GM12878 (cell line): ENCODE data around the gene C2CD5. TPM values are rescaled to one million over a fixed set of nuclear protein-coding genes. Genes with fewer than 3 reads are reported as not detected.

Source experiments
- ATAC-seq: fragments of 200-7000 bp; cut with Tn5 transposase; 3 replicates; pipeline ENCODE4 v1.9.1; 2020; ENCODE audit warnings: mild to moderate bottlenecking, moderate library complexity
- BruUV-seq: library from RNA; stranded (reverse); fragments of 400-500 nt; replicated peaks from 2 replicates; lab custom pipeline; 2021; lab: Mats Ljungman, UMichigan
- CTCF ChIA-PET: fragments of 300-600 bp; sonication (Branson Sonifier 250); formaldehyde crosslinking; extraction: SDS; loops from one replicate; lab custom pipeline; 2021; ENCODE audit warnings: inconsistent platforms; lab: Yijun Ruan, JAX
- POLR2A ChIA-PET: fragments of 350-600 bp; formaldehyde crosslinking; extraction: SDS; loops from one replicate; lab custom pipeline; 2021; ENCODE audit warnings: inconsistent platforms; lab: Charles Lee
- RAD21 ChIA-PET: fragments of 300-600 bp; sonication (Branson Sonifier 250); formaldehyde crosslinking; loops from one replicate; lab custom pipeline; 2023; ENCODE audit warnings: antibody characterized with exemption; ENCODE audit not compliant: unreplicated experiment; lab: Charles Lee
- SMC1A ChIA-PET: fragments of 300-600 bp; sonication (Branson Sonifier 250); formaldehyde crosslinking; loops from one replicate; lab custom pipeline; 2023; ENCODE audit not compliant: unreplicated experiment, uncharacterized antibody; lab: Charles Lee
- DNase-seq: peaks from one replicate; pipeline ENCODE4 v3.0.0-alpha.2; 2011; ENCODE audit warnings: low read depth, low spot score
- FAIRE-seq: peaks from 3 replicates; lab custom pipeline; 2011; peaks lifted over from hg19 to GRCh38; lab: Jason Lieb, UNC
- H2AFZ ChIP-seq: 2 replicates; pipeline ENCODE4 v1.6.0; 2011; ENCODE audit warnings: low read depth, low read length, control low read depth; ENCODE audit not compliant: control insufficient read depth
- H3K27ac ChIP-seq: 2 replicates; pipeline ENCODE4 v1.5.1; 2011; ENCODE audit warnings: control low read depth; ENCODE audit not compliant: control insufficient read depth, insufficient read depth
- H3K27me3 ChIP-seq, 2 experiments: replicated peaks in 1 of 2; 2 replicates each; pipeline versions ENCODE4 v1.6.0 to v1.6.1; 2011; ENCODE audit warnings: low read length in 1 of 2; ENCODE audit not compliant: control insufficient read depth in 2 of 2, insufficient read depth in 2 of 2
- H3K36me3 ChIP-seq, 2 experiments: 2 replicates each; pipeline ENCODE4 v1.5.1; 2011; ENCODE audit warnings: low read length in 1 of 2; ENCODE audit not compliant: control insufficient read depth in 2 of 2, insufficient read depth in 2 of 2
- H3K4me1 ChIP-seq: 2 replicates; pipeline ENCODE4 v1.6.1; 2011; ENCODE audit warnings: mild to moderate bottlenecking, low read length, moderate library complexity, mixed read lengths; ENCODE audit not compliant: control insufficient read depth, insufficient read depth
- H3K4me2 ChIP-seq: 2 replicates; pipeline ENCODE4 v1.6.0; 2011; ENCODE audit warnings: control low read depth; ENCODE audit not compliant: control insufficient read depth, insufficient read depth
- H3K4me3 ChIP-seq: fragments of 200-600 bp; sonication (generic); 2 replicates; pipeline ENCODE4 v1.5.1; 2016
- H3K79me2 ChIP-seq: 2 replicates; pipeline ENCODE4 v1.6.0; 2011; ENCODE audit warnings: low read length; ENCODE audit not compliant: control insufficient read depth, insufficient read depth
- H3K9ac ChIP-seq: 2 replicates; pipeline ENCODE4 v1.8.0; 2011; ENCODE audit warnings: low read length, control low read depth, mixed read lengths; ENCODE audit not compliant: control insufficient read depth, insufficient read depth
- H3K9me3 ChIP-seq: replicated peaks from 3 replicates; pipeline ENCODE4 v1.5.1; 2011; ENCODE audit warnings: mild to moderate bottlenecking, low read length; ENCODE audit not compliant: control insufficient read depth, insufficient read depth
- H4K20me1 ChIP-seq: 2 replicates; pipeline ENCODE4 v1.6.0; 2011; ENCODE audit not compliant: control insufficient read depth, insufficient read depth
- ASH2L ChIP-seq: fragments of 300-600, 200-600 bp; sonication (generic); IDR thresholded peaks from 2 replicates; pipeline ENCODE4 v1.6.1; 2017; ENCODE audit warnings: low read depth, mild to moderate bottlenecking, borderline replicate concordance
- BMI1 ChIP-seq: fragments of 450-650 bp; IDR thresholded peaks from 2 replicates; pipeline ENCODE4 v1.6.1; 2016; ENCODE audit warnings: mild to moderate bottlenecking, moderate library complexity, borderline replicate concordance
- CHD2 ChIP-seq: IDR thresholded peaks from 2 replicates; pipeline ENCODE4 v1.6.1; 2011; ENCODE audit warnings: low read depth, low read length, improper control_type of control experiment, borderline replicate concordance
- CREM ChIP-seq: IDR thresholded peaks from 2 replicates; pipeline ENCODE4 v1.6.1; 2014; ENCODE audit warnings: antibody characterized with exemption, low read depth
- DPF2 ChIP-seq: fragments of 450-650 bp; IDR thresholded peaks from 2 replicates; pipeline ENCODE4 v1.6.1; 2017; ENCODE audit warnings: mild to moderate bottlenecking
- IKZF1 ChIP-seq: fragments of 450-650 bp; conservative IDR thresholded peaks from 2 replicates; pipeline ENCODE4 v1.6.1; 2017; ENCODE audit warnings: antibody characterized with exemption, mild to moderate bottlenecking
- JUND ChIP-seq: IDR thresholded peaks from 2 replicates; pipeline ENCODE4 v1.6.1; 2012; ENCODE audit warnings: low read depth, mild to moderate bottlenecking, low read length, improper control_type of control experiment, moderate library complexity
- KDM1A ChIP-seq: fragments of 200-600 bp; sonication (generic); IDR thresholded peaks from 2 replicates; pipeline ENCODE4 v1.6.1; 2016; ENCODE audit warnings: borderline replicate concordance
- NFYA ChIP-seq: IDR thresholded peaks from 2 replicates; pipeline ENCODE4 v1.6.1; 2011; ENCODE audit warnings: low read depth, mild to moderate bottlenecking, low read length, improper control_type of control experiment, borderline replicate concordance
- PAX5 ChIP-seq: IDR thresholded peaks from 2 replicates; pipeline ENCODE4 v1.6.1; 2011; ENCODE audit warnings: low read depth, low read length, borderline replicate concordance
- SMAD5 ChIP-seq: IDR thresholded peaks from 2 replicates; pipeline ENCODE4 v1.6.1; 2016; ENCODE audit warnings: antibody characterized with exemption, low read depth
- SREBF1 ChIP-seq: IDR thresholded peaks from 2 replicates; pipeline ENCODE4 v1.6.1; 2012; ENCODE audit warnings: mild to moderate bottlenecking, low read length
- SUZ12 ChIP-seq: fragments of 200-600 bp; sonication (generic); IDR thresholded peaks from one replicate; pipeline ENCODE4 v1.6.1; 2018; ENCODE audit warnings: antibody characterized with exemption, mild to moderate bottlenecking; ENCODE audit not compliant: unreplicated experiment
- TCF7 ChIP-seq: IDR thresholded peaks from 2 replicates; pipeline ENCODE4 v1.6.1; 2014; ENCODE audit warnings: antibody characterized with exemption, borderline replicate concordance
- ZBED1 ChIP-seq: IDR thresholded peaks from 2 replicates; pipeline ENCODE4 v1.6.1; 2016; ENCODE audit warnings: borderline replicate concordance
- WGBS: methylation state at CpG from one replicate; pipeline ENCODE4 v1.1.6; 2016; ENCODE audit warnings: low lambda C conversion rate; ENCODE audit not compliant: insufficient replicate concordance, insufficient coverage; ENCODE audit errors: missing lambda C conversion rate; 5-methylcytosine and 5-hydroxymethylcytosine counted together
- in situ Hi-C: fragments of 300-500 bp; cut with MboI; formaldehyde crosslinking; loops from 9 replicates; pipeline ENCODE4 v1.14.3; 2018; ENCODE audit warnings: mixed read lengths
- intact Hi-C: fragments of 100-400 bp; cut with micrococcal nuclease; formaldehyde crosslinking; loops from one replicate; pipeline ENCODE4 v1.14.2; 2022; ENCODE audit not compliant: unreplicated experiment
- polyA plus RNA-seq, 11 experiments: library from polyadenylated mRNA; depleted of rRNA in 4 of 11; unstranded in 6 of 11; stranded (reverse) in 5 of 11; fragments of >200 nt; fragmentation: Nextera tagmentation in 4 of 11; fragmentation: Illumina TruSeq in 1 of 11; extraction: Ambion mirVana in 4 of 11; extraction: Trizol in 1 of 11; gene quantifications; 1 replicate in 1 of 11; 2 replicates in 10 of 11; pipeline versions ENCODE4 v1.2.1 to v1.2.3, GENCODE V29; 2011 to 2016; ENCODE audit warnings: inconsistent platforms in 2 of 11, missing spikeins in 2 of 11, low read depth in 1 of 11
- total RNA-seq, 4 experiments: library from RNA; depleted of rRNA in 3 of 4; stranded (reverse); fragments of >200 nt in 3 of 4; fragmentation: Illumina TruSeq in 1 of 4; extraction: Trizol in 1 of 4; gene quantifications; 2 replicates each; pipeline versions ENCODE4 v1.2.1 to v1.2.3, GENCODE V29; 2013 to 2021
- TF ChIP-seq, protein P1 (sequence below): fragments of 450-650 bp; IDR thresholded peaks from 2 replicates; pipeline ENCODE4 v1.6.1; 2017; ENCODE audit warnings: mild to moderate bottlenecking, moderate library complexity
- TF ChIP-seq, protein P2 (sequence below): fragments of 450-650 bp; IDR thresholded peaks from 2 replicates; pipeline ENCODE4 v1.6.1; 2017; ENCODE audit warnings: mild to moderate bottlenecking
- TF ChIP-seq, protein P3 (sequence below): IDR thresholded peaks from 2 replicates; pipeline ENCODE4 v1.6.1; 2011; ENCODE audit warnings: mild to moderate bottlenecking, low read depth, low read length, moderate library complexity; ENCODE audit not compliant: insufficient replicate concordance

Gene C2CD5
- total and polyA plus RNA-seq, 10 of the 15 experiments (the other 5 are each of a cell fraction or from before 2014, with no cell fraction given), result 7.7 to 55.0 (median 27.0) TPM

DNA sequence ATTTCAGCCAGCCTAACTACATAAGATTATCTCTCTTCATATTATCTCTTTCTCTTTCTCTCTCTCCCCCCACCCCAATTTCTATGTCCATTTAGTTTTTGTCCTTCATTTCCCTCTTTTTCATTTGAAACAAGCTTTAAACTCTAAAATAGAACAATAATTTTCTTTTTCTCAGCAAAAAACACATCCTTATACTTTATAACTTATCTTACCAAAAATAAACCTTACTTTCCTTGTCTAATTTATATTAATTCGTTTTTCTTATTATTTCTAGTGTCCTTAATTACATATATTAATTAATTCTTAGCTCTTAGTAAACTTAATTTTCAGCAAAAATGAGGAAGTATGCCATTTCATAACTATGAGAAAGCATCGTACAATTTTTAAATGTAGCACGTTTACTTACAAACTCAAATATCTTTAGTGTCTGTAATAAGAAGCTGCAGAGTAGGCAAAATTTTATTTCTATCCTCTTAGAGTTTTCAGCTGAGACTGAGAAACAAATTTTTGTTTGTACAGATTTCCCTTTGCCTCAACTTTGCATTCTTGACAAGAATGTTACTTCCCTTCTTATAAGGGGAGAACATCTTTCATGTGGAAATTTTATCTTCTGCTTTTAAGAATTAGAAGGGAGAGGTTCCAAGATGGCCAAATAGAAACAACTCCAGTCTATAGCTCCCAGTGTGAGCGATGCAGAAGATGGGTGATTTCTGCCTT, 144.7 kb downstream of the C2CD5 start:
- no peak overlapping the region for H3K9ac ChIP-seq
- ATAC-seq, result no peak
- H3K27me3 ChIP-seq, result no peaks in the 10 kb centered on the region
- no peak overlapping the region for H3K4me2 ChIP-seq
- ChIA-PET SMC1A (interaction anchor here (1.2 to 2.5 kb wide), 3 partner anchors 9 to 78 kb away, joined by 3 to 14 read pairs (median 4); no protein-coding TSS in a partner anchor), CTCF (no interaction called here), RAD21 (interaction anchor here (0.9 to 1.0 kb wide), 2 partner anchors 10 to 308 kb away, joined by 3 read pairs; no protein-coding TSS in a partner anchor), POLR2A (no interaction called here)
- no peak overlapping the region for H3K27ac ChIP-seq
- no peaks in the 10 kb centered on the region for H3K4me1 ChIP-seq
- no peaks in the 10 kb centered on the region for H3K79me2 ChIP-seq
- no peak overlapping the region for H2AFZ ChIP-seq
- FAIRE-seq, result no peak
- 36% methylated on average over 4 of the region's 4 CpGs for WGBS
- no peak overlapping the region for H3K4me3 ChIP-seq
- H3K36me3 ChIP-seq, result no peaks in the 10 kb centered on the region
- H4K20me1 ChIP-seq, result no peaks in the 10 kb centered on the region
- no peaks in the 10 kb centered on the region; the same call in 2 of the 3 replicates for H3K9me3 ChIP-seq
- in situ Hi-C loops, result no loop called here
- intact Hi-C loops, result loop anchor here (10.0 kb wide), 1 partner anchor 145 kb away; the partner anchor contains the start of gene C2CD5
- no TSS peak for BruUV-seq
- no peak for DNase-seq
- TF ChIP-seq ZBED1 (no peak), JUND (no peak), PAX5 (no peak), TCF7 (no peak), CREM (no peak), SMAD5 (no peak), BMI1 (no peak), SUZ12 (no peak), DPF2 (no peak), CHD2 (no peak), ASH2L (no peak), NFYA (no peak), KDM1A (no peak), IKZF1 (no peak), SREBF1 (no peak)
- TF ChIP-seq, protein P1, sequence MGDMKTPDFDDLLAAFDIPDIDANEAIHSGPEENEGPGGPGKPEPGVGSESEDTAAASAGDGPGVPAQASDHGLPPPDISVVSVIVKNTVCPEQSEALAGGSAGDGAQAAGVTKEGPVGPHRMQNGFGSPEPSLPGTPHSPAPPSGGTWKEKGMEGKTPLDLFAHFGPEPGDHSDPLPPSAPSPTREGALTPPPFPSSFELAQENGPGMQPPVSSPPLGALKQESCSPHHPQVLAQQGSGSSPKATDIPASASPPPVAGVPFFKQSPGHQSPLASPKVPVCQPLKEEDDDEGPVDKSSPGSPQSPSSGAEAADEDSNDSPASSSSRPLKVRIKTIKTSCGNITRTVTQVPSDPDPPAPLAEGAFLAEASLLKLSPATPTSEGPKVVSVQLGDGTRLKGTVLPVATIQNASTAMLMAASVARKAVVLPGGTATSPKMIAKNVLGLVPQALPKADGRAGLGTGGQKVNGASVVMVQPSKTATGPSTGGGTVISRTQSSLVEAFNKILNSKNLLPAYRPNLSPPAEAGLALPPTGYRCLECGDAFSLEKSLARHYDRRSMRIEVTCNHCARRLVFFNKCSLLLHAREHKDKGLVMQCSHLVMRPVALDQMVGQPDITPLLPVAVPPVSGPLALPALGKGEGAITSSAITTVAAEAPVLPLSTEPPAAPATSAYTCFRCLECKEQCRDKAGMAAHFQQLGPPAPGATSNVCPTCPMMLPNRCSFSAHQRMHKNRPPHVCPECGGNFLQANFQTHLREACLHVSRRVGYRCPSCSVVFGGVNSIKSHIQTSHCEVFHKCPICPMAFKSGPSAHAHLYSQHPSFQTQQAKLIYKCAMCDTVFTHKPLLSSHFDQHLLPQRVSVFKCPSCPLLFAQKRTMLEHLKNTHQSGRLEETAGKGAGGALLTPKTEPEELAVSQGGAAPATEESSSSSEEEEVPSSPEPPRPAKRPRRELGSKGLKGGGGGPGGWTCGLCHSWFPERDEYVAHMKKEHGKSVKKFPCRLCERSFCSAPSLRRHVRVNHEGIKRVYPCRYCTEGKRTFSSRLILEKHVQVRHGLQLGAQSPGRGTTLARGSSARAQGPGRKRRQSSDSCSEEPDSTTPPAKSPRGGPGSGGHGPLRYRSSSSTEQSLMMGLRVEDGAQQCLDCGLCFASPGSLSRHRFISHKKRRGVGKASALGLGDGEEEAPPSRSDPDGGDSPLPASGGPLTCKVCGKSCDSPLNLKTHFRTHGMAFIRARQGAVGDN, result no peak
- TF ChIP-seq, protein P2, sequence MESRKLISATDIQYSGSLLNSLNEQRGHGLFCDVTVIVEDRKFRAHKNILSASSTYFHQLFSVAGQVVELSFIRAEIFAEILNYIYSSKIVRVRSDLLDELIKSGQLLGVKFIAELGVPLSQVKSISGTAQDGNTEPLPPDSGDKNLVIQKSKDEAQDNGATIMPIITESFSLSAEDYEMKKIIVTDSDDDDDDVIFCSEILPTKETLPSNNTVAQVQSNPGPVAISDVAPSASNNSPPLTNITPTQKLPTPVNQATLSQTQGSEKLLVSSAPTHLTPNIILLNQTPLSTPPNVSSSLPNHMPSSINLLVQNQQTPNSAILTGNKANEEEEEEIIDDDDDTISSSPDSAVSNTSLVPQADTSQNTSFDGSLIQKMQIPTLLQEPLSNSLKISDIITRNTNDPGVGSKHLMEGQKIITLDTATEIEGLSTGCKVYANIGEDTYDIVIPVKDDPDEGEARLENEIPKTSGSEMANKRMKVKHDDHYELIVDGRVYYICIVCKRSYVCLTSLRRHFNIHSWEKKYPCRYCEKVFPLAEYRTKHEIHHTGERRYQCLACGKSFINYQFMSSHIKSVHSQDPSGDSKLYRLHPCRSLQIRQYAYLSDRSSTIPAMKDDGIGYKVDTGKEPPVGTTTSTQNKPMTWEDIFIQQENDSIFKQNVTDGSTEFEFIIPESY, result no peak
- TF ChIP-seq, protein P3, sequence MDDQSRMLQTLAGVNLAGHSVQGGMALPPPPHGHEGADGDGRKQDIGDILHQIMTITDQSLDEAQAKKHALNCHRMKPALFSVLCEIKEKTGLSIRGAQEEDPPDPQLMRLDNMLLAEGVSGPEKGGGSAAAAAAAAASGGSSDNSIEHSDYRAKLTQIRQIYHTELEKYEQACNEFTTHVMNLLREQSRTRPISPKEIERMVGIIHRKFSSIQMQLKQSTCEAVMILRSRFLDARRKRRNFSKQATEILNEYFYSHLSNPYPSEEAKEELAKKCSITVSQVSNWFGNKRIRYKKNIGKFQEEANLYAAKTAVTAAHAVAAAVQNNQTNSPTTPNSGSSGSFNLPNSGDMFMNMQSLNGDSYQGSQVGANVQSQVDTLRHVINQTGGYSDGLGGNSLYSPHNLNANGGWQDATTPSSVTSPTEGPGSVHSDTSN, result no peak
